AG09319 (cell line): ENCODE measurements around the gene SAP30BP.

Experiments
- DNase-seq: peaks from one replicate; pipeline ENCODE4 v3.0.0-alpha.2; 2010; ENCODE audit warnings: low read depth; ENCODE audit errors: extremely low read depth
- TF ChIP-seq, protein P1 (sequence below): IDR thresholded peaks from 2 replicates; pipeline ENCODE4 v1.5.1; 2011; ENCODE audit warnings: low read depth, mild to moderate bottlenecking, inconsistent platforms, low read length, moderate library complexity

The SAP30BP gene

DNA sequence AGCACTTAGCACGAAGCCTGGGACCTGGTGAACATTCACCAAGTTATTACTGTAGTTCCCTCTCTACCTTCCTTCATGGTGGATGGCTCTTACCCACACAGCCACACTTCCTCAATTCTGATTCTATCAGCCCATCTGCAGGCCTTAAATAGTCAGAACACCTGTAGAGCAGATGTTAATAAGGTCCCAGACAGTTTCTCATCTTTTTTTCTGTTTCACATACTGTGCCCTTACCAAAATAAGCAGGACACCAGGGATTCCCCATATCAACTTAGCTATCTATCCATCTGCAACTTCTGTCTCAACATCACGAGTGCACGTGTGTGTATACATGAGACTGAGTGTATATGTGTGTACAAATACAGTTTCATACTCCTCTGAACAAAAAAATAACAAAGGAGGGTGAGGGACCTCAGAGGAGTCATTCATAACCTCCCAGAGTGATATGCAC is 3.0 kb upstream of the SAP30BP start:
- DNase-seq, result no peak
- TF ChIP-seq, protein P1, sequence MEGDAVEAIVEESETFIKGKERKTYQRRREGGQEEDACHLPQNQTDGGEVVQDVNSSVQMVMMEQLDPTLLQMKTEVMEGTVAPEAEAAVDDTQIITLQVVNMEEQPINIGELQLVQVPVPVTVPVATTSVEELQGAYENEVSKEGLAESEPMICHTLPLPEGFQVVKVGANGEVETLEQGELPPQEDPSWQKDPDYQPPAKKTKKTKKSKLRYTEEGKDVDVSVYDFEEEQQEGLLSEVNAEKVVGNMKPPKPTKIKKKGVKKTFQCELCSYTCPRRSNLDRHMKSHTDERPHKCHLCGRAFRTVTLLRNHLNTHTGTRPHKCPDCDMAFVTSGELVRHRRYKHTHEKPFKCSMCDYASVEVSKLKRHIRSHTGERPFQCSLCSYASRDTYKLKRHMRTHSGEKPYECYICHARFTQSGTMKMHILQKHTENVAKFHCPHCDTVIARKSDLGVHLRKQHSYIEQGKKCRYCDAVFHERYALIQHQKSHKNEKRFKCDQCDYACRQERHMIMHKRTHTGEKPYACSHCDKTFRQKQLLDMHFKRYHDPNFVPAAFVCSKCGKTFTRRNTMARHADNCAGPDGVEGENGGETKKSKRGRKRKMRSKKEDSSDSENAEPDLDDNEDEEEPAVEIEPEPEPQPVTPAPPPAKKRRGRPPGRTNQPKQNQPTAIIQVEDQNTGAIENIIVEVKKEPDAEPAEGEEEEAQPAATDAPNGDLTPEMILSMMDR, result no peak

DNA sequence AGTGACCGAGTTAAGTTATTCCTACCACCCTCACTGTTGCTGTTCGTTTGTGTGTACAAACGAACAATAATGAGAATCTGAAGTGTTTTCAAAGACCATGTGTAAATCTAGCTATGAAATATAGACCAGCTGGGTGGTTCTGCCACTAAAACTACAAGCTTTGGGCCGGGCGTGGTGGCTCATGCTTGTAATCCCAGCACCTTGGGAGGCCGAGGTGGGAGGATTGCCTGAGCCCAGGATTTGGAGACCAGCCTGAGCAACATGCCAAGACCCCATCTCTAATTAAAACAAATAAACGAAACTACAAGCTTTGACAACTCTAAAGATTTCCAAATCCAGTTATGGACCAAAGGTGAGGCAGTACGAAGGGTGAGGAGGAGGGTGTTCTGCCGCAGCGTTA is 1.2 kb upstream of the SAP30BP start:
- TF ChIP-seq, protein P1, result no peak
- no peak for DNase-seq

DNA sequence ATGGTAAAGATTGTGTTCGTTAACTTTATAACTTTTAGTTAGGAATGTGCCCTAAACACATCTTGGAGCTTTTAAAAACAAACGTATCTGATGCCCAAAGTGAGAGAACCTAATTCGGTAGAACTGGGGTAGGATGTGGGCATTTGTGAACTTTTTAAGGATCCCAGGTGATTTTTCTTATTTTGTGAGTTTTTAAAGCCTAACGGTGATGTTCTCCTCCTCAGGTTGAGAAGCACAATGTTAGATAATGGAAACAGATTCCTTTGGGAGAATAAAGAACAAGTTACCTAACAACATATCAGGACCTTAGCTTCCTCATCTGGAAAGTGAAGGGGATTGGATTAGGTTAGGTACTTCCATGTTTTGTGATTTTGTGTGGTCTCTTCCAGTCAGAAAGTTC is 687 bp downstream of the SAP30BP start:
- DNase-seq, result no peak
- TF ChIP-seq, protein P1, result no peak

DNA sequence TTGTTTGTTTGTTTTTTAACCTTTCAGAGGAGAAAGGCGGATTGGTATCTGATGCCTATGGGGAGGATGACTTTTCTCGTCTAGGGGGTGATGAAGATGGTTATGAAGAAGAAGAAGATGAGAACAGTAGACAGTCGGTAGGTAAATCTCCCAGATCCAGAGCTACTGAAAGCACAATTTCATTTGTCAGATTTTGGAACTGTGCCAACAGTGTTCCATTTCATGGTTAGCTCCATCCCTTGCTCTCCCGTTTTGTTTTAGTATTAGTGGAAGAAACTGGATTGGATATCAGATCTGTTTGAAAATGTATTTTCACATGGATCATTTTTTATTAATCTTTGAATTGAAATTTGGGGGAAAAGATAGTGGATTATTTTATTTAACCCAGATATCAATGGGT is 1.4 kb downstream of the SAP30BP start:
- no peak for DNase-seq
- TF ChIP-seq, protein P1, result no peak

DNA sequence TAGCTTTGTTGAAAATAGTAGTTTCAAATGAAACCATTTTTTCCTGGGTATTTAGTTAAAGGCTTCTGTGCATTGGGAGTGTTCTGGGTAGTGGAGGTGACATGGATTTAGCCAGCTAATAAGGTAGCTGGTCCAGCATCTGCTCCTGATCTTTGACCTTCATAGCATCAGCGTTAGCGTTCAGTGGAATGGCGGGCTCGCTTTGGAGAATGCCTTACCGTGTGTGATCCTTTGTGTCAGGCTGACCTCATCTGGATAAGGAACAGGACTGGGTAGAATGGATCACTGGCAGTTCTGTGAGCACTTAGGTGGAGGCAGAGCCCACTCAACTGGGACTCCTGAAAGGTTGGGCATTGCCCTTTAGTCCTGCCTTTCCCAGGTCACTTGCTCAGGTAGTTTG is 3.7 kb downstream of the SAP30BP start:
- no peak for DNase-seq
- TF ChIP-seq, protein P1, result no peak

DNA sequence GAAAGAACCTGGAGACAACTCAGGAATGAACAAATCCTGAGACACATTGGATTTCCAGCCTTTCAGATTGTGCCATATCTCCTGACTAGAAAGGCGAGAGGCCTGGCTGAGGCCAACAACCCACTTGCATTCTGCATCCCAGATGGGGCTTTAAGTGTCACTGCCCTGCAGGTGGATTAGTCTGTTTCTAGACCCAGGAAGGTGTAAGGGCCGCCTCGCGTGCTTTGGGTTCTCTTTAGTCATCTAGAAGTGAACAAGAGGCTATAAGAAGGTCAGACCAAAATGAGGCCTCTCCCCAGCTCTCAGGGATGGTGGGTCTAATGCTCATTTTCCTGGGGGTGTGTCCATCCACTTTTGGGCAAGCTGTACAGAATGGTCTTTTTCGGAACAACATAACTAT is 4.9 kb downstream of the SAP30BP start:
- no peak for DNase-seq
- TF ChIP-seq, protein P1, result no peak

DNA sequence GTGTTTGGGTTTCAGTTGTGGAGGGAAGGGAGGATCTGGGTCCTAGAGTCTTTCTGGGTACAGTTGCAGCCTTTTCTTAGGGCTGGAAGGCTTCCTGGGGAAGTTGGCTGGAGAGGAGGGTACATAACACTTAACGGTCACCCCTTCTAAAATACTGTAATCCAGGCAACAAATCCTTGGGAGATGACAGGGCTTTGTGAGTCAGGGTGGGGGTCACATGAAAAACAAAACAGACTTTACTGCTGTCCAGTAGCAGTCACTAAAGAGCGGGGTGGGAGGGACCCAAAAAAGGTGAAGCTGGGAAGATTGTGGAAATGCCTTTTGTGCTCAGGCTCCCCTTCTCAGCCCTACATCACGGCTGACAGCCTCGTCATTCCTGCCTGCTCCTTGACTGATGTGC is 6.3 kb downstream of the SAP30BP start:
- no peak for DNase-seq
- TF ChIP-seq, protein P1, result no peak
